Forelimb muscle (tissue), 1 donor: ENCODE measurements around the gene RBP3. TPM values are rescaled to one million over a fixed set of nuclear protein-coding genes. Genes with fewer than 3 reads are reported as not detected.

Source experiments
- DNase-seq: peaks from one replicate; pipeline ENCODE4 v3.0.0-alpha.2; 2013; ENCODE audit warnings: low read depth
- polyA plus RNA-seq: library from polyadenylated mRNA; unstranded; fragments of 120-200 nt; gene quantifications from one replicate; pipeline ENCODE4 v1.2.1, GENCODE V29; 2013; ENCODE audit not compliant: insufficient read length

Gene RBP3
- polyA plus RNA-seq, 1 donor = 0.09 TPM

DNA sequence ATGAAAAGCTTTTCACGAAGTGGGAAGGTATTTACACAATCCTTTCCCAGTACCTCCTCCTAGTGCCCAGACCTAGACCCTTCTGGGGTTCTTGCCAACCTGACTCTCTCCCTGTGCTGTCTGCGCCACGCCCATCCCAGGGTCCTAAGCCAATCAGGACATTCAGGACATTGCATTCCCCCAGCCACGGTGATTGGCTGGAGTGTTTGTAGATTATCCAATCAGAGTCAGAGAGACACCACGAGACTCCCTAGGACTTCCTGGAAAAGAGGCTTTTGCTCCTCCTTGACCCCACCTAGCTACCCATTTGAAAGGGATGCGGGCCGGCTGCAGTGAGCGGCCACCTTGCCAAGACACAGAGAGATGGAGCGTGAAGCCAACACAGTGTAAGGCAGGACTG is 29.5 kb upstream of the RBP3 start:
- DNase-seq = no peak

DNA sequence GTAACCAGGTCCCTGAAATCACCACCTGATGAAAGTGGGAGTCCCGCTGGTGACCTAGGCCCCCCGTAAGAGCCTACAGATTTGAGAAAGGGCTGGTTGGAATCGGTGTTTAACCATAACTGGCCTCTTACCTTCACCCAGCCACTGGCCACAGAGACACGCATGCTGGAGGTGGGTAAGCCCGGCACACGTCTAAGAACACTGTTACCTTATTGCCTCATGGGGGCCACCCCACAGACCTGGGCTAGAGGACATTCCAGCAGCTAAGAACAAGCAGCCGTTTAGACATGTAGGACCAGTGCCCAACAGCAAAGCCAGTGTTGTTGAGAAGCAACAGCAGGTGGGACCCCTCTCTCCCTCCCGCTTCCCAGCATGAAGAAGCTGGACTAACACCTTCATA is 28.4 kb upstream of the RBP3 start:
- DNase-seq = no peak

DNA sequence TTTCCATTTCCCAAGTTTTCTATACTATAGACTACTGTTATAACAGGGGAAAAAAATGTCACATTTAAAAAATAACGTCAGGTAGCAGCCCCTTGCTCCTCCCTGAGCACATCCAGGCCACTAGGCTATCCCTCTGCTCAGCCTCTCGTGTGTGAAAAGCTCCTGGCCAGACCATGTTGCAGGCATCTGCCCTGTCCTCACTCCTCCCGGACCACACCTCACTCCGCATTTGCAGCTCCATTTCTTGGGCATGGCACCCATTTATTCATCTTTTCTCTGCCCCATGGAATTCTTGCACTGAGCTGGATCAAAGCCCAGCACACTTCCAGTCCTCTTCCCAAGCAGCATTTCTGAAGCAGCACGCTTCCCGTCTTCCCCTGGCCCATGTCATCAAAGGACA is 27.4 kb upstream of the RBP3 start:
- DNase-seq = no peak

DNA sequence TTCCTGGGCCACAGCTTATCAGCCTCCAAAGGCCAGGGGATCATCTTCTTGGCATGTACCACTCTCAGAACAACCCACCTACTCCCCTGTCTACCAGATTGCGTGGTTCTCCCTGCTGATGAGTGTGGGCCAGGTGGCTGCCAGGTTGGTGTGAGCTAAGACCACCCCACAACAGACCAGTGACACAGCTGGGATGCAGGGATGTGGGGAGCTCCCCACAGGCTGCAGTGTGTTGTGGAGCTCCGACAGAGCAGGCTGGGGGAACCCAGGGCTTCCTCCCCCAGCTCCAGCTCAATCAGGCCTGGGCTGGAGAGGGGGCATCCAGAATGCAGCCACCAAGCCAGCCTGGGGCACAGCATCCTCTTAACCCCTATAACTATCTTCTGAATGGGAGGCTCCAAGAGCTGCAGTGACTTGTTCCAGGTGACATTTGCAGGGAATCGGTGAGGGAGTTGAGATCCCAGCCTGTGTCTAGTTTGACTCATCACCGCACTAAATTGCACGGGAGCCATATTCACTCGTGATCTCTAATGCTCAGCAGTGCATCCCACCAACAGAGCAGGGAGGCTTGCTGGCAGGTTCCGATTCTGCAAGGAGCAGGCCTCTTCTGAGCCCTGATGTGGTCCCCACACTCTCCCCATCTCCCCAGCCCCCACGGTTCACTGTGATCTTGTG is 26.5 kb upstream of the RBP3 start:
- no peak for DNase-seq

DNA sequence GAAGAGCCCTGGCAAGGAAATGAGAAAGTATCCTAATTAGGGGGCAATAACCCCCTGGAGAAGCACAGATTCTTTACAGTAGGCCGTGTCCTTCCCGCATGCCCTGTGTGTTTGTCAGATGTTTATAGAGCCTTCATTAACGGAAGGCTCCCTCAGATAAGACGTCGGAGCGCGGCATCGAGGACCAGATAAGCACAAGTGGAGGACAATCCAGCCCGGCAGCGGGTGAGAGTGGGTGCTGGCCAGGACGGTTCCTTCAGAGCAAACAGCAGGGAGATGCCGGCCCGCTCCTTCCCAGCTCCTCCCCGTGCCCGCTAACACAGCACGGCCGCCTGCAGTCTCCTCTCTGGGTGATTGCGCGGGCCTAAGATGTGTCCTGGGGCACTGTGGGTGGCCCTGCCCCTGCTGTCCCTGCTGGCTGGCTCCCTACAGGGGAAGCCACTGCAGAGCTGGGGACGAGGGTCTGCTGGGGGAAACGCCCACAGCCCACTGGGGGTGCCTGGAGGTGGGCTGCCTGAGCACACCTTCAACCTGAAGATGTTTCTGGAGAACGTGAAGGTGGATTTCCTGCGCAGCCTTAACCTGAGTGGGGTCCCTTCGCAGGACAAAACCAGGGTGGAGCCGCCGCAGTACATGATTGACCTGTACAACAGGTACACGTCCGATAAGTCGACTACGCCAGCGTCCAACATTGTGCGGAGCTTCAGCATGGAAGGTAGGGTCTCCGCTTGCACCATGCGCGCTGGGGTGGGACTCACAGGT is 25.7 kb upstream of the RBP3 start, which contains the start of gene GDF2:
TSS of gene GDF2 (plus strand) at position 155 of the 762 bp plus-strand sequence. CDS start at position 370, 215 bp downstream.
- no peak for DNase-seq

DNA sequence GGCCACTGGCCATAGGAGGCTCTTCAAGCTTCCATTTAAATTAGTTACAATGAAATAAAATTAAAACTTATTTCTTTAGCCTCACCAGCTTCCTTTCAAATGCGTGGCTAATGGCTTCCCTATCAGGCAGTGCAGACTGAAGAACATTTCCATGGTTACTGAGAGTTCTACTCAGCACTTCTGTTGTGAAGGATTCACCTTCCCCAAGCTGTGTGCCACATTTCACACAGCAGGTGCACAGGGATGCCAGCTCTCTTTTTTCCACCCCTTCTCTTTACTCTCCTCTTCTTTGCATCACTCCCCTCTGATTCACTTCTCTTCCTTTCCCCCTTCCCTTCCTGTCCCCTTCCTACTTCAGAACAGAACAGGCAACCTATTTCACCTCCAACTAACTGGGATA is 25.1 kb upstream of the RBP3 start:
- no peak for DNase-seq

DNA sequence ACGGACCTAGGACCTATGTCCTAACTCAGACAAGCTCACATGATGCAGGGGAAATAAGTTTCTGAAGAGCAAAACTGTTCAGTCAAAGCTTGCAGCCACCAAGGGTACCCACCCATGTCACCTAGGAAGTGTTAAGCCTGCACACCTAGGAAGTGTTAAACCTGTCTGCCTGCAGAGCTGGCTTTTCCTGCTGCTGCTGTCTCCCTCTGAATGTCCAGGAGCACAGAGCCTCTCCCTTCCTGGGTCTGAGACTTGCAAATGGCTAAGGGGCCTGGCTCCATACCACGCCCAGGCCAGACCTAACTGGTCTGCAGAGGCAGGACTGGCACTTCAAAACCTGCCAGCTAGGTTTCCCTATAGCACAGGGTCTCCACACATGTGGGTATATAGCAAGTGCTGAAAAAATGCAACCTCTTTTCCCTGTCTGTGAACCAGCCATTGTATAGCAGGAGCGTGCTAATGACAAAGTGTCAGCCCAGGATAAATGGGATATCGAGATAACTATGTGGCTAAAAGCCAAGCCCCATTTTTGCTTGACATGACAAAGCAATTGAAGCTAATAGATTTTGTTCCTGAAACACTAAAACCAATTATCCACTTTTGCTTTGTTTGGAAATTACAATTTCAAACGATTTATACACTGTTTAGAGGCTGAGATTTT is 24.4 kb upstream of the RBP3 start:
- DNase-seq = no peak

DNA sequence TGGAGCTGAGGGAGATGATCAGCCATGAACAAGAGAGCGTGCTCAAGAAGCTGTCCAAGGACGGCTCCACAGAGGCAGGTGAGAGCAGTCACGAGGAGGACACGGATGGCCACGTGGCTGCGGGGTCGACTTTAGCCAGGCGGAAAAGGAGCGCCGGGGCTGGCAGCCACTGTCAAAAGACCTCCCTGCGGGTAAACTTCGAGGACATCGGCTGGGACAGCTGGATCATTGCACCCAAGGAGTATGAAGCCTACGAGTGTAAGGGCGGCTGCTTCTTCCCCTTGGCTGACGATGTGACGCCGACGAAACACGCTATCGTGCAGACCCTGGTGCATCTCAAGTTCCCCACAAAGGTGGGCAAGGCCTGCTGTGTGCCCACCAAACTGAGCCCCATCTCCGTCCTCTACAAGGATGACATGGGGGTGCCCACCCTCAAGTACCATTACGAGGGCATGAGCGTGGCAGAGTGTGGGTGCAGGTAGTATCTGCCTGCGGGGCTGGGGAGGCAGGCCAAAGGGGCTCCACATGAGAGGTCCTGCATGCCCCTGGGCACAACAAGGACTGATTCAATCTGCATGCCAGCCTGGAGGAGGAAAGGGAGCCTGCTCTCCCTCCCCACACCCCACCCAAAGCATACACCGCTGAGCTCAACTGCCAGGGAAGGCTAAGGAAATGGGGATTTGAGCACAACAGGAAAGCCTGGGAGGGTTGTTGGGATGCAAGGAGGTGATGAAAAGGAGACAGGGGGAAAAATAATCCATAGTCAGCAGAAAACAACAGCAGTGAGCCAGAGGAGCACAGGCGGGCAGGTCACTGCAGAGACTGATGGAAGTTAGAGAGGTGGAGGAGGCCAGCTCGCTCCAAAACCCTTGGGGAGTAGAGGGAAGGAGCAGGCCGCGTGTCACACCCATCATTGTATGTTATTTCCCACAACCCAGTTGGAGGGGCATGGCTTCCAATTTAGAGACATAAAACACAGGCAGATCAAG is 22.6 kb upstream of the RBP3 start:
- no peak for DNase-seq

DNA sequence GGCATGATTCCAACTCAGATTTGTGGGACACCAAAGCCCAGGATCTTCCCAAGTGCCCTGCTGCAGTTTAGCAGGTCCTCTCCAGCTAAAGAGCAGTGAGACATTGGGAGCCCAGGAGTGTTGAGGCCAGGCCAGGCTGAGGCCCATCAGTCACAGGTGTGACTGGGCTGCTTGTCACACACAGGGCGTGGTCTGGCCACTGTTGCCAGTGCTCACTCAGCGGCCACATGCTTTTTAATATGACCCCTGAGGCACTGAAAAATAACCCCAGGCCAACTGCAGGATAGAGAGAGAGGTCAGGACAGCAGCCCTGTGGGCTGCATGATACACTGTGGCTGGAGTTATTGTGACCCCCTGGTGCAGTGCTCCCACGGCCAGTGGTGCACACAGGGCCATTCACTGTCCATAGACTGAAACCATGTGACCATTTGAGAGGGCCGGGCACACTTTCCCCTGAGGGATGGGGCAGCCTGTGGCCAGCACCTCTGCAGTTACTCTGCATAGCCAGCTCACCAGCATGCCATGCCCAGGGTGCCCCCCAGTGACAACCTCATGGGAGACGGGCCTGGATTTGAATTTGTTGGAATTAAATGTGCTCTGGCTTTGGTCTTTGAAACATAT is 21.7 kb upstream of the RBP3 start:
- no peak for DNase-seq

DNA sequence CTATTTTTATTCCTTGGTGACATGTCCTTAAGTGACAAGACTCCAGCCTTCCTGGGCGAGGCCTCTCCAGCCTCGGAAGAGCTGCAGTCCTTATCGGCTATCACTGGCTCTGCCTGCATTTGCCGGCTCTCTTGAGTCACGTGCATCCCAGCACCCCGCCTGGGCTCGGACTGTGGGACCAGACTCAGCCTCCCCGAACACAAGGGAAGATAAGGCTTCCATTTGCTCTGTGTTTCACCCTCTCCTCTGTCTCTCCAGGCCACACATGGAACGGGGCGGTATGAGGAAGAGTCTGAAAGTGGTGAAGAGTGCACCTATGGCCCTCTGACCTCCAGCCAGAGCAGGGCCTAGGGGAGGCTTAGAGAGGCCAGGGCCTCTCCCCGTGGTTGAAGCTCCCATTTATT is 21.2 kb upstream of the RBP3 start:
- DNase-seq = no peak

DNA sequence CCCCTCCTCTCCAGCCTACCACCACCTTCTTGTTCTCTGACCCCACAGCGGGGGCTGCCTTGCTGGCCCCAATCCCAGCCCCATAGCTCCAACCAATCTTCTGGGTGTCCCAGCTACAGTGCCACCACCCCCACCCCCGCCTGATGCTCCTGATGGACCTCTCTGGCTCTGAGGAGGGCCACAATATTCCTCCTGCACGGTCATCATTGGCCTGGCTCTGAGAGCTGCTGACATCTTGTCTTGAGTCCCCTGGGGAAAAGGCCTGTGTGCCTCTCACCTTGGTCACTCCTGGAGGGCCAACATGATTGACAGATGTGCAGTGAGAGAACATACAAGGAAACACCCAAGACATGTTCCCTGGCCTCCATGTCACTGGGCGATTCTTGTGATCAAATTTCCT is 18.3 kb upstream of the RBP3 start:
- no peak for DNase-seq

DNA sequence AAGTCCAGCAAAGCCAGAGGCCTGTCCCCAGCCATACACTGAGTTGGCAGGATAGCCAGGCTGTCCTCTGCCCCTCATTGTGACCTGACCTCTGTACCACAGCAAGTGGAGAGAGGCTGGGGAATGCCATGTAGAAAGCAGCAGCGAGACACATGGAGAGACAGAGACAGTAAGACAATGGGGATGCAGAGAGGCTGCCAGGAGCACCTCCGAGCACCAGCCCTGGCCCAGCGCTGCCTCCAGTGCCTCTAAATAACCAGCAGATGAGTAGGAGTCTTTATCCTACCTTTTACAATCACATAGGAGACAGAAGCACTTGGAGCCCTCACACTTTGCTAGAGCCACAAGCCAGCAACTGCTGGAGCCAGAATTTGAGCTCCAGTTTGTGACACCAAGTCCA is 17.8 kb upstream of the RBP3 start:
- no peak for DNase-seq

DNA sequence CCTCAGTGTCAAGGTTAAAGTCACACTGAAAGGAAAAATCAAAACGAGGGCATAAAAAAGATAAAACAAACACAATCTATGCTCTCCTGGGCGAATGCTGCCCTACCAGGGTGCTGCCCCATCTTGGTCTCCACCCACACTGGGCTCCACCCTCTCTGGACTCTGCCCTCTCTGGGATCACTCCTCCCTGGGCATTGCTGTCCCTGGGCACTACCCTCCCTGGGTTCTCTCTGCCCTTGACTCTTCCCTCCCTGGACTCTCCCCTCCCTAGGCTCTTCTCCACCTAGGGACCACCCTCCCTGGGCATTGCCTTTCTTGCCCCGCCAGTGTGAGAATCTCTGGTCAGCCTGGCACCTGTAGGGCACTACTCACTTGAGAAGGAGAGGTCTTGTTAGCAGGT is 17.4 kb upstream of the RBP3 start:
- DNase-seq = no peak

DNA sequence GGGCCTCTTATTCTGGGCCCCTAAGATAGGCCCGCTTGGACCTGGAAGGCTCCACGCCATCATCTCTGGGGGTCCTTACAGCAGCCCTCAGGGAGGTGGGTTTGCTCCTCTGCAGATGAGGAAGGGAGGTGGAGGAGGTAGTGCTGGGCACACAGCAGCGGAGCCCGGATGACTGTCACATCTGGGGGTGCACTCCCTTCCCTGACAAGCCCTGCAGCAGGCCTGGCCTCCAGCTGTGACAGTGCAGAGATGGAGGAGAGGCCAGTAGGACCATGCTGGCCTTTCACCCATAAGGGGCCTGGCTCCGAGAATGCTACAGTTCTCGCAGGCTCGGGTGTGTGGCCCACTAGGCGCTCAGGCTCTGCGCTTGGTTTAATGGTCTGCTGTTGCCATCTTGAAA is 16.7 kb upstream of the RBP3 start:
- DNase-seq = no peak

DNA sequence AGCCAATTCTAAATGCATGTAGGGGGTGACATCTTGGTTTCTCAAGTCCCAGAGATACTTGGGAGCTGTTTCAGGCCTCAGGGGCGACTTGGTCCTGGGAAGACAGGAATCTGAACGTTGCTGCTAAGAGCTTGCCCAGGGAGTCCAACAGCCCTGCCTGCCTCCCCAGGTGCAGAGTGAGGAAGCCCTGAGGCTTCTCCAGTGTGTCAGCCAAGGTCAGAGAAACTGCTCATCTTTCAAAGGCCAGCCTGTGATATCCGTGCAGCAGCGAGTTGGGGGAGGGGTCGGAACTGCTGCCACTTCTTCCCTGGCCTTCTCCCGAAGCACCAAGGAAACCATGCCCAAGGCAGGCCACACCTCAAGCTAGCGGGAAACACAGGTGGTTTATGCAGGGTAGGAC is 16.2 kb upstream of the RBP3 start:
- no peak for DNase-seq

DNA sequence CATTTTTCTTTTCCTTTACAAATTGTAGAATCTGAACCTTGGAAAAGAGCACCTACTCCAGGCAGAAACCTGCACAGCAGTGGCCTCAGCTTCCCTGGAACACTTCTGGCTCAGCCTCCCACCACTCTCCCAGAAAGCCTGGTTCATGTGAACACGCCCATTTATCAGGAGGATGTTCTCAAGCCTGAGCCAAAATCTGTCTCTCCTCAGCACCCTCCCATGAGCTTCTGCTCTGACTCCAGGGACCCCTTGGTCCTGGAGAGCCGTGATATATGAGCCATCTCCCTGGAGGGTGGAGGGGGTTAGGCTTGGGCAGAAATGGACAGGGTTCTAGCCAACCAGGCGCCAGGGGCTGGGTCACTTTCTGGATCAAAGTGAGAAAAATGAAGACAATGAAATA is 15.8 kb upstream of the RBP3 start:
- no peak for DNase-seq

DNA sequence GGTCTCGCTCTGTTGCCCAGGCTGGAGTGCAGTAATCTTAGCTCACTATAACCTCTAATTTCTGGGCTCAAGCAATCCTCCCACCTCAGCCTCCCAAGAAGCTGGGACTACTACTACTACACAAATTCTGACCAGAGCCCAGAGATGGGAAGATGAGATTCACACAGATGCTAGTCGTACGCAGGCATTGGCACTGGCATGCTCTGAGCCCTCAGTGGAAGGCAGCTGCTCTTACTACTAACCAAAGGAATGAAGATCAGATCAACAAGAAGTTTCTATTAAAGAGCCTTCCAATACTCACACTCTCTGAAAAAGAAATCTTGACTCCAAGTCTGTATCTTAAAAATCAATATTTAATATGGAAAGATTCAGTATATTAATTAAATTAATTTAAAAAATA is 15.2 kb upstream of the RBP3 start:
- DNase-seq = no peak

DNA sequence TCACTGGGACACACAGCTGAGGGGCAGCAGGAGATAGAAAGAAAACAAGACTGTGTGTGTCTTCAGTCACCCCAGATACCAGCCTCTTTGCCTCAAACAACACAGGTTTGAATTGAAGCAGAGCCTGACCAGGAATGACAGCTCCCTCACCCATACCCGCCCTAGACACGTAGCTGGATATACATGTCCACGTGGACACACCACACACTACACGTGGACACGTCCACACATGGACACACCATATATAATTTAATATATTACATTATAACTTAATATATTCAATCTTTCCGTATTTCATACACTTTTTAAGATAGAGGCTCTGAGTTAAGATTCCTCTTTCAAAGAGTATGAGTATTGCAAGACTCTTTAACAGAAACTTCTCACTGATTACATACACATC is 14.6 kb upstream of the RBP3 start:
- DNase-seq = no peak

DNA sequence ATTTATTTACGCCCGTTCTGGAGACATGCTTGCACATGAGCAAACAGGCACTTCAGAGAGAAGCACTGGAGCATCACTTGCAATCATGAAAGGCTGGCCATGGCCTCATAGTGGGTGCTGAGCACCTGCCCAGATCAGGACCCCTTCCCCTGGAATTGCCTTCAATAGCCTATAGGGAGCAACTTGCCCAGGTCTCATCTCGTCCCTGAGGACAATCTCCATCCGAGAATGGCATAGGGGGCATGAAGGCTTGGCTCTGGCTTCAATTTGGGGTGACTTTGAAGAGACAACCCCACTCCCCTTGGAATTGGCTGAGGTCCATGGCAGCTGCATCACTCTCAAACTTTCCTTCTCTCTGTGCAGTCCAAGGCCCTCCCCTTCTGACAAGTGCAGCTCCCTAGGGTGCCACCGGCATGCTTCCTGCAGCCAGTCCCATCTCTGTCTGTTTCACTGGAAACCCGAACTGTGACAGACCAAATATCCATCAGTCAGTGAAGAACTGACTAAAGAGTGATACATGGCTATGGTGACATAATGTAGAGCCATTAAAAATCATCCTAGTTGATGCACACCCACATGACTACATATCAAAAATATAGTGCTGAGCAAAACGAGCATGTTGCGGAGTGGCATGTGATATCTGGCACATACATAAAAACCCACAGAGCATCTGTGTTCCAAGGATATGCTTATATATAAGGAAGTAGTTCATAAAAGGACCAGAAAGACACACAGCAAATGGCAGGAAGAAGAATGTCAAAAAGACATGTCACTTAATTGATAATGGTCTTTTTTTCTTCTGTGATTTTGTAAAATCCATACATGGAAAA is 13.5 kb upstream of the RBP3 start:
- DNase-seq = no peak

DNA sequence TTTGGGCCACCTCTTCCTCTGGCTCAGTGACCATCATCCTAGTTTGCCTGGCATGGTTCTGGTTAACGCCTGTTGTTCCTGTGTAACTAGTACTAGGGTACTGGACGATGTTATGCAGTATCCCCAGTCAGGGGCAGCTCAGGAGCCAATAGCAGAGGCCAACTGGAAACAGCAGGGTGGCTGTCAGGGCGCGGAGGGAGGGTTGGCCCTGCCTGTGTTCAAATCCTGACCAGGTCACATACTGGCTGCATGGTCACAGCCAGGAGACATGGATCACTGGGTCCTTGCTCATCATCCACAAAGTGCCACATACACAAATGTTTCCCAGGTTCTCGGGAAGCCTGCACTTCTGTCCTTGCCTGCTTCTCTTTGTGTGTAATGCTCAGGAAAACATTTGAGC is 12.3 kb upstream of the RBP3 start:
- no peak for DNase-seq
